Stimulated activated CD4-positive, alpha-beta T cell treated with anti-CD3 and anti-CD28 coated beads, Interleukin-2, amount 100 ng/mL, for 48 hours (primary cell): ENCODE measurements around the gene SLC25A36.
A peak's percentile ranks its signal among the peaks of the same experiment; 100 is the strongest.
"Not testable (repeated sequence)": the region's sequence is repeated elsewhere in the genome, so short reads cannot be mapped to it uniquely, and the experiment has no call there.

Source experiments
- DNase-seq, 2 donors: peaks; one replicate each; pipeline ENCODE4 v3.0.0-alpha.2; 2020

SLC25A36 gene

DNA sequence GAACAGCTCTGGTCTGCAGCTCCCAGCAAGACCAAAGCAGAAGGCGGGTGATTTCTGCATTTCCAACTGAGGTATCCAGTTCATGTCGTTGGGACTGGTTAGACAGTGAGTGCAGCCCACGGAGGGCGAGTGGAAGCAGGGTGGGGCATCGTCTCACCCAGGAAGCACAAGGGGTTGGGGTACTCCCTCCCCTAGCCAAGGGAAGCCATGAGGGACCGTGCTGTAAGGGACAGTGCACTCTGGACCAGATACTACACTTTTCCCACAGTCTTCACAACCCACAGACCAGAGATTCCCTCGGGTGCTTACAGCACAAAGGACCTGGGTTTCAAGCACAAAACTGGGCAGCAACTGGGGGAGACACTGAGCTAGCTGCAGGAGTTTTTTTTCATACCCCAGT, 8.5 kb upstream of the SLC25A36 start:
- no peak for DNase-seq

DNA sequence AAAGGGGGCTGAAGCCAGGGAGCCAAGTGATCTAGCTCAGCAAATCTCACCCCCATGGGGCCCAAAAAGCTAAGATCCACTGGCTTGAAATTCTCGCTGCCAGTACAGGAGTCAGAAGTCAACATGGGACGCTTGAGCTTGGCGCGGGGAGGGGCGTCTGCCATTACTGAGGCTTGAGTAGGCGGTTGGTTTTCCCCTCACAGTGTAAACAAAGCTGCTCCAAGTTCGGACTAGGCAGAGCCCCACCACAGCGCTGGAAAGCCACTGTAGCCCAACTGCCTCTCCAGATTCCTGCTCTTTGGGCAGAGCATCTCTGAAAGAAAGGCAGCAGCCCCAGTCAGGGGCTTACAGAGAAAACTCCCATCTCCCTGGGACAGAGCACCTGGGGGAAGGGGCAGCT, 8.1 kb upstream of the SLC25A36 start:
- DNase-seq = no peak

DNA sequence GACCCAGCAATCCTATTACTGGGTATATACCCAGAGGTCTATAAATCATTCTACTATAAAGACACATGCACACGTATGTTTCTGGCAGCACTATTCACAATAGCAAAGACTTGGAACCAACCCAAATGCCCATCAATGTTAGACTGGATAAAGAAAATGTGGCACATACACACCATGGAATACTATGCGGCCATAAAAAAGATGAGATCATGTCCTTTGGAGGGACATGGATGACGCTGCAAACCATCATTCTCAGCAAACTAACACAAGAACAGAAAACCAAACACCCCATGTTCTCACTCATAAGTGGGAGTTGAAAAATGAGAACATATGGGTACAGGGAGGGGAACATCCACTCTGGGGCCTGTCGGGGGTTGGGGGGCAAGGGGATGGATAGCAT, 2.3 kb upstream of the SLC25A36 start:
- not testable (repeated sequence) for DNase-seq

DNA sequence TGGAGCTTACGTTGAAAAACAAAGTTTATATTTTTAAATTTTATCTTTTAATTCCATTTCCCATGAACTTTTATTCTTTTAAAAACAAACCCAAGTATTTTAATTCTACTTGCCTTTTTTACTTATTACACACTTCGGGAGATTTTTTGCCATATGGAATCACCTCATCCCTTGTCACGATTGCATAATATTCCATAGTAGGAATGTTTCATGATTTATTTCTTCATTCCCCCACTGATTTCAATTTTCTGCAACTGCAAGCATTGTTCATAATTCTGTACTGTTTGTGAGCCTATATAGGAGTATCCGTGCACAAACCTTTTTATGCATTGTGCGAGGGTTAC, 574 bp upstream of the SLC25A36 start:
- no peak for DNase-seq

DNA sequence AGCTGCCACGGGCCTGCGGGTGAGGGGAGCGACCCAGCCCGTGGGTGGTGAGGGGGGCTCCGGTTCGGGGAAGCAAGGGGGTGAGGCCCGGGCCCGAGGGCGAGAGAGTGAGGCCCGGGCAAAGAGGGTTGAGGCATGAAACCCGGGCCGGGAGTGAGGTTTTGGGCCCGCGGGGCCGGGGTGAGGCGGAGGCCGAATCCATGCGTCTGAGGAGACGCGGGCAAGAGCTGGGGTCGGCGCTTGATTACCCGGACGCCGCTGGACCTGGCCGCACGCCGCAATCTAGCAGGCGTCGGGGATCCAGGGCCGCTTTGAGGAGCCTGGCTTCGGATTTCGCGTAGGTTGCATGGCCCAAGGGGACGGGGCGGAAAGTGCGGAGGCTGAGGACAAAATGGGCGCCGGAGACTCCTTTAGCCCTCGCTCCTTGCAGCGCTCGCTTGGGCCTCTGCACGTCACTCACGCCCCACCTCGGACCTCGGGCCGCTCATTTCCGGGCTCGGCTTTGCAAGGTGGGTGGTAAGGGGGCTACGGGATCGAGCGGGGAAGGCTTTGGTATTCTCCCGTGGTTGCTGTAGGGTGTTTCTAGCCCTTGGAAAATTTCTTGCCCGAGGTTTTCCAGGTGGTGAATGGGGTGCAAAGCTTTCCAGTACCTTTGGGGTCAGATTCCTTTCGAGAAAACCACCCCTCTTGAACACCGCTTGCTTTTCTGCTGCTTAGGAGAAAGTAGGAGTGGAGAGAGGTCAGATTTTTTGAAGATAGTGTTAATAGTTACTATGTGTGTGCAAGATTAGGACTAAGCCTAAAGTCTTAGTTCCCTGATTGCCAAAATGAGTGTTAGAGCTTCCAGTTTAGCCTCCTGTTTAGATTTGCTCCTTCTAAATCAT, 827 bp downstream of the SLC25A36 start:
- peak; percentile 17 to 30 for DNase-seq

DNA sequence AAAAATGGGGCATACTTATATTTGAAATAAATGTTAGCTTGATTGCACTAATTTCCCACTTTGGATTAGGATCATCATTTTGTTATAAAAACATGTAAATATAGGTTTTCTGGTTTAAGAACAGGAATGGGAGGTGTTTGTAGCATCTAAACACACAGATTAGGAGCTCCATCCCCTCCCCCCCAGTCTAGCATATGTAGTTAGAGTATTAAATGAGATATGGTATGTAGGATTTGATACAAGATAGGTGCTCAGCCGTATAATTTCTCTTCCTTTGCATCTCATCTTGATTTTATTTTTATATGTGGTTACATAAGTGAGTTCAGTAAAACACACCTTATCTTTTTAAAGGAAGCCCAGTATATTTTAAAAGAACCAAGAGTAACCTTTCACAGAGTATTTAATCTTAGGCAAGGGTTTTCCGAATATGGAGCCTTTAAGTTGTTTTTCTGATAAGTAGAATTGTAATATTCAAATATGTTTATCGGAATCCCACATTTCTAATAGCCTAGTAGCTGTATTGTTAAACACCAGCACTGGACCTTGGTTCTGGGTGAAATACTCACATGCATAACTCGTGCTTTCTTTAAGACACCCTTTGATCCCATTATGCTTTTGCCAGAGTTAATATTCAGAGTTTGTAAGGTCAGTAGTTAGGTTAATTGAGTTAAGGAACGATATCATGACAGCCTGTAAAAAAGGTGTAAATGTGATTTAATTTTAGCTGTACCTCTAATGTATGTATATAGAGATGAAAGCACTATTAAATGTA, 2.3 kb downstream of the SLC25A36 start:
- no peak for DNase-seq

DNA sequence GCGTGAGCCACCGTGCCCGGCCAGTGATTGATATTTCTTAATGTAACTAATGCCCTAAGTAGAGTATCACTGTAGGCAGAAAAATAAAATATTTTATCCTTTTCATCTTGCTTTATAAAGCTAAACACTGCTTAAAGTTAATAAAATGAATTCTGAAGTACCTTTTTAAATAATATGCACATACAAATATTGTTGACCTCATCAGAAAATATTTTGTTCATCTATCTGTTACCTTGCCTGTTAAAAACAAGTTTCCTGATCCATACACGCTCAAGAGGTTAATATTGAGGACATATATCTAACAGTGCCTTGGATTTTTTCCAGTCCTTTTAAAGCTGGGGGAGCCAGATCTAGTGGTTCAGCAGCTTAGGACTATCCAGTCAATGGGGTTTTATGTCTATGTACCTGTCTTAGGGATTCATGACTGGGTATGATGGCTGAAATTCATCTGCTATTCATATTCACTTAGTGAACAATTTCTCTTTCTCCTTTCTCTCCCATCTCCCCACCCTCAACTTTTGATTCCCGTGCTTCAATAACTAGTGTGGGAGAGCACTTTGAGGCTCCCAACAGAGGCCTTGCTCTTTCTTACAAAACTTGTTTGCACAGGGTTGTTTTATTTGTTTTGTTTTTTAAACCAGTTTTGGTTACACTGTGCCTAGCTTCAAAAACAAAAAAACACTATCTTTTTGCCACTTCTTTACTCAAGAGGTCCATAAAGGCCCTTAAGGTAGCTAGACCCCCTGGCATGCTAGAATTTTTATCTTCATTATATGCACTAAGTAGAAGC, 7.0 kb downstream of the SLC25A36 start:
- no peak for DNase-seq

DNA sequence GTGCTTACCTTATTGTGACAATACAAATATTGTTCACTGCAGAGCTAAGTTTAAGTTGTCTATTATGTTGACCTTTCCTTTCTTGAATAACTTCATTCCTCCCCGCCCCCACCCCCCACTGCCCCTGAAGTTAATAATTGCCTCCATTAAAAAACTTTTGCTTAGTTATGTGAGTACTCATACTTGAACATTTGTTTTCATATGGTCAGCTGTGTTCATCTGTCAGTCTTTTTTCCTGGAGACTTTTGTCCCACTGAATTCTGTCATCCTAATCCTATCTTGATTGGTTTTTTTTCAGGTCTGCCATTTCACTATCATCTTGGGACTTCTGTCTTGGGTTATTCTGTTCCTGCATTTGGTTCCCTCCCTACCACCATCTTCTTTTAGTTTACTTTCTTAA, 8.5 kb downstream of the SLC25A36 start:
- no peak for DNase-seq

DNA sequence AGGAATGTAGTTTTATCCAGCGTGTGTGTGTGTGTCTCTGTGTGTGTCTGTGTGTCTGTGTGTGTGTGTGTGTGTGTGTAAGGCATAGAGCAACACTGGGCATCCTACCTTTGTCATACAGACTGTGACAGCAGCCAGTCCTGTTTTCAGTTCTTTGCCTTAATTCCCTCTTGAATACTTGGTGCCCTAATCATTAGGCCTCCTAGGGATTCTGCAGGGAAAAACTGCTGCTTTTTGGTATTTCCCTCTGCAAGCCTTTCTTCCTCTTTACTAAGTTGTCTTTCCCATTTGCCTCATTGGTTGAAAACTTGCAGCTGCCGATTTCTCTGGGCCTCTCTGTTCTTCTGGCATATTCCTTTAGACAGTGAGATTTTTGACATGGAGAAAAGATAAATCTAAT, 9.2 kb downstream of the SLC25A36 start:
- no peak for DNase-seq

DNA sequence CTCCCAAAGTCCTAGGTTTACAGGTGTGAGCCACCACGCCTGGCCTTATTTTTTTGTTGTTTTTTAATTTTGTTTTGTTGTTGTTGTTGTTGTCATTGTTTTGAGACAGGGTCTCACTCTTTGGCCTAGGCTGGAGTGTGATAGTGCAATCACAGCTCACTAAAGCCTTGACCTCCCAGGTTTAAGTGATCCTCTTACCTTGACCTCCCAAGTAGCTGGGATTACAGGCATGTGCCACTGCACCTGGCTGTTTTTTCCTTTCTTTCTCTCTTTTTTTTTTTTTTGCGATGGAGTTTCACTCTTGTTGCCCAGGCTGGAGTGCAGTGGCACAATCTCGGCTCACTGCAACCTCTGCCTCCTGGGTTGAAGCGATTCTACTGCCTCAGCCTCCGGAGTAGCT, 10.1 kb downstream of the SLC25A36 start:
- not testable (repeated sequence) for DNase-seq

DNA sequence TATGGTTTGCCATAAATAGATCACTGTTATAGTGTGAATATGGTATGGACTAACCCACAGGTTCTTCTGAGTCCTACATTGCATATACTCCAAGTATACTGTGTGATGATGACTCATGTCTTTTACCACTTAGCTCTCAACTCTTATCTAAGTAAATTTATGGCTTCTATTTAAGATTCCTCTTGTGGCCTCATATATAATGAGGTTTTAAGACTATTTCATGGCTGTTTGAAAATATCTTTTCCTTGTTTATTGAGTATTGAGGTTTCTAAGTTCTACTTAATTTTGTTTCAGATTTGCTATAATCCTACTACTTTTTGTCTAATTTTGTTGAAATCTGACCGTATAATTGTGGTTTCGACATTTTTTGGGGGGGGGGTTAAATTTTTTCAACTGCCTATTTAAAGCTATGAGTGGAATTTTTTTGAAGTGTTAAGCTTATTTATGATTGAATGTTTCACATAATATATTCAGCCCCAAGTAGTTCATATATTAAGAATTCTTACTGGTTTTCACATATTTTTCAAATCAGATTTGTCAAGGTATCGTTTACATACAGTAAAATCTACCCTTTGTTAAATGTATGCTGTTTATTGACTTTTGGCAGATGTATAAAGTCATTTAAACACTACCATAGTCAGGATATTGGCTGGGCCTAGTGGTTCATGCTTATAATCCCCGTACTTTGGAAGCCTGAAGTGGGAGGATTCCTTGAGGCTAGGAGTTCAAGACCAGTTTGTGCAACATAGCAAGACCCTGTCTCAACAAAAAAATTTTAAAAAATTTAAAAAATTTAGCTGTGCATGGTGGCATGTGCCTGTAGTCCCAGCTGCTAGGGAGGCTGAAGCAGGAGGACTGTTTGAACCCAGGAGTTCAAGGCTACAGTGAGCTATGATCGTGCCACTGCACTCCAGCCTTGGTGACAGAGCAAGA, 11.7 kb downstream of the SLC25A36 start:
- no peak for DNase-seq

DNA sequence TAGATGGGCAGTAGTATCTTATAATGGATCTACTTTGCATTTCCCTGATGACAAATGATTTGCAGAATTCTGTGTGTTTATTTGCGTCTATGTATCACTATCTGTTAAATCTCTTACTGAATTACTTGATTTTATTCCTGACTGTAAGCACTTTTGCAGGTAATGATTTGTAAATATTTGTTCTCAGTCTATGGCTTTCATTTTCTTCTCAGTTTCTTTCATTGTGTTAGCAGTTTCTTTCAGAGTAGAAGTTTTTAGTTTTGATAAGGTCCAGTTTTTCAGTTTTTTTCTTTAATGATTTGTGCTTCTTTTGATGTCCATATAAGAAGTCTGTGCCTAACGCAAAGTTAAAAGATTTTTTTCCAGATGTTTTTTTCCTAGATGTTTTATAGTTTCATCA, 12.9 kb downstream of the SLC25A36 start:
- DNase-seq = no peak

DNA sequence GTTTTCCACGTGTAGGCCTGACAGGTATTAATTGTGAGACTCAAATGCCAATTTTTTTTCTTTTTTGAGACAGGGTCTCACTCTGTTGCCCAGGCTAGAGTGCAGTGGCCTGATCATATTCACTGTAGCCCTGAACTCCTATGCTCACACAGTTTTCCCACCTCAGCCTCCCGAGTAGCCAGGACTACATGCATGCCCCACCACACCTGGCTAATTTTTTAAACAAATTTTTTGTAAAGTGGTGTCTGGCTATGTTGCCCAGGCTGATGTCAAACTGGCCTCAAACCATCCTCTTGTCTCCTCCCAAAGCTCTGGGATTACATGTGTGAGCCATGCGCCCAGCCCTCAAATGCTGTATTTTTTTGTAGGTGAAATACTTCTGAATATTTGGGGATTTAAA, 14.0 kb downstream of the SLC25A36 start:
- DNase-seq = no peak

DNA sequence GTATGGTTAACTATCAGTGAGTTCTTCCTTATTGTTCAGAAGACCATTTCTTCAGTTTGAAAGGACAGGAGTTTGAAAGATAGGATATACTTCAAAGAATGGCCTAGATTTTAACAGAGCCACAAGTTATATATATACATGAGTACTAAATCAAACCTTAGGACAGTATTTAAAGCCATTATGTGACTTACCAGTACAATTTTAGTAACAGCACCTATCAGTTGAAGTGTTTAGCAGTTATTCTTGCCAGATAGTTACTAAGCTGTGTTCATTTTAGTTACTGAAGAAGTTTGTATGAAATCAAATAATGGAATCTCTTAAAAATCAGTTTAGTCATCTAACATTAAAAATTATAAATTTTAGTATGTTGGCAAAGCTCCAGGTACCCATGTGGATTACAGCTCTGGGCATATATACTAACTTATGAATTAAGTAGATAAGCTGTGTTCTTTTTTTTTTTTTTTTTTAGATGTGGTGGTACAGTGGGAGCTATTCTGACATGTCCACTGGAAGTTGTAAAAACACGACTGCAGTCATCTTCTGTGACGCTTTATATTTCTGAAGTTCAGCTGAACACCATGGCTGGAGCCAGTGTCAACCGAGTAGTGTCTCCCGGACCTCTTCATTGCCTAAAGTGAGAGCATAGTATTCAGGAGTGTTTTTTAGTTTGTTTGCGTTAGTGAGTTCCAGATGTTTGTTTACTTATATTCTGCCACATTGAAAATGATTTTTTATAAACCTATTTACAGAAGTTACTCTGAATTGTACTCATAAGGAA, 14.6 kb downstream of the SLC25A36 start:
- no peak for DNase-seq

DNA sequence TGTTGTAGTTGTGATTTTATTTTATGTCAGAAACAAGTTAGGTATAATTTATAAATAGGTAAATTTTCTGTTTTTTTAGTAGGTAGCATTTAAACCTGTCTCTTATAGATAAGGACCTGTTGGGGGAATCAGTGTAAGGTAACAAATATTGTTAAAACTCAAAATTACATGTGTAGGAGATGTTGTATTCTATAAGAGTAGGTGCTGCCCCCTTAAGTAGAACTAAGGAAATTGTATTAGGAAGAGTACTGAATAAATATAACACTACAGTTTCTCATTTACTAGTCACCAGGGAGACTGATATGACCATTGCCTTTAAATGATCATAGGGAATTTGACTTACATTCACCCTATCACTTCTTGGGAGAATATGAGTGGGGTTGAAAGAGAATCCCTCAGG, 31.2 kb downstream of the SLC25A36 start:
- no peak for DNase-seq

DNA sequence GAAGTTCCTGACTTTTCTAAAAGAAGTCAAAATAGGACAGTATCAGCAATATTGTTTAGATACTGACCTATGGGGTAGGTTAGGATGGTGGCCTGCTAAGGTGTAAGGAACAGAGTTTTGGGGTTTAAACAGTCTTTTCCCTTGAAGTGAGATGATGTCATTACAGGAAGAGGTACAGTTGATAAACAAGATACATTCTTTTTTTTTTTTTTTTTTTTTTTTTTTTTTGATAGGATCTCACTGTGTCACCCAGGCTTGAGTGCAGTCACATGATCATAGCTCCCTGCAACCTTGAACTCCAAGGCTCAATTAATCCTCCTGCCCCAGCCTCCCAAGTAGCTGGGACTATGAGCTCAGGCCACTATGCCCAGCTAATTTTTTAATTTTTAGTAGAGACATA, 33.3 kb downstream of the SLC25A36 start:
- DNase-seq = no peak

DNA sequence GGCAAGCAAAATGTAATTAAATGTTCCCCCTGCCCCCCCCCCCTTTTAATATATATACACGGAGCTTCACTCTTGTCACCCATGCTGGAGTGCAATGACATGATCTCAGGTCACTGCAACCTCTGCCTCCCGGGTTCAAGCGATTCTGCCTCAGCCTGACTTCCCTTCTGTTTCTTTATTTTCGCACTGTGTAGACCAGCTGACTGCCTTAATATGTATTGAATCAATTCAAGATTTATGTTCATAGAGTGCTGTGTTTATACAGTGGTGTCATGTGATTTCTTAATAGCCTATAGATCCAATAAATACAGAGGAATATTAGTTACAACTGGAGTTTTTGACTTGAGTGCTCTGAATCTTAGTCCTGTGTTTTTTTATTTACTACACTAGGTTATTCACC, 39.0 kb downstream of the SLC25A36 start:
- DNase-seq = no peak

DNA sequence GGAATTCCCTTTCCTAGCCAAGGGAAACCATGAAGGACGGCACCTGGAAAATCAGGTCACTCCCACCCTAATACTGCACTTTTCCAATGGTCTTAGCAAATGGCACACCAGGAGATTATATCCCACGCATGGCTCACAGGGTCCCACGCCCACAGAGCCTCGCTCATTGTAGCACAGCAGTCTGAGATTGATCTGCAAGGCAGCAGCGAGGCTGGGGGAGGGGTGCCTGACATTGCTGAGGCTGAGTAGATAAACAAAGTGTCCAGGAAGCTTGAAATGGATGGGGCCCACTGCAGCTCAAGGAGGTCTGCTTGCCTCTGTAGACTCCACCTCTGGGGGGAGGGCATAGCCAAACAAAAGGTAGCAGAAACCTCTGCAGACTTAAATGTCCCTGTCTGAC, 46.2 kb downstream of the SLC25A36 start:
- not testable (repeated sequence) for DNase-seq

DNA sequence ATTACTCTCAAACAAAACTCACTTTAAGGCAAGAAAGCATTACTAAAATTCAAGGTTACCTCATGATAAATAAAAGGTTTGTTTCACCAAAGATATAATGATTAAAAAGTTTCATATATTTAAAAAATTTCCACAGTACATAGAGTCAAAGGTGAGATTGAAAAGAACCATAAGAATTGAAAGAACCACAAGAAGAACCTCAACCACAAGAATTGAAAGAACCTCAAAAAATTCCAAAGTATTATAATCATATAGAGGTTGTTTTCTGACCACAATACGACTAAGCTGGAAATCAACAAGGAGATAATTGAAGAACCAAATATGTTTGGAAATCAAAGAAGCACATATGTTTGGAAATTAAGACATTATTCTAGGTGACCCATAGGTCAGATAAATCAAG, 52.7 kb downstream of the SLC25A36 start:
- DNase-seq = no peak

DNA sequence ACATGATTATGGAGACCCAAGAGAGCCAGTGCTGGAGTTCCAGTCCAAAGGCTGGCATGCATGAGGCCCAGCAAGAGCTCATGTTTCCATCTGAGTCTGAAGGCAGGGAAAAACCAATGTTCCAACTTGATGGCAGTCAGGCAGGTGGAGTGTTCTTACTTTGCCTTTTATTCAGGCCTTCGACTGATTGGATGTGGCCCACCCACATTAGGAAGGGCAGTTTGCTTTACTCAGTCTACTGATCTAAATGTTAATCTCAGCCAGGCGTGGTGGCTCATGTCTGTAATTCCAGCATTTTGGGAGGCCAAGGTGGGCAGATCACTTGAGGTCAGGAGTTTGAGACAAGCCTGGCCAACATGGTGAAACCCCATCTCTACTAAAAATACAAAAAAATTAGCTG, 53.2 kb downstream of the SLC25A36 start:
- not testable (repeated sequence) for DNase-seq

DNA sequence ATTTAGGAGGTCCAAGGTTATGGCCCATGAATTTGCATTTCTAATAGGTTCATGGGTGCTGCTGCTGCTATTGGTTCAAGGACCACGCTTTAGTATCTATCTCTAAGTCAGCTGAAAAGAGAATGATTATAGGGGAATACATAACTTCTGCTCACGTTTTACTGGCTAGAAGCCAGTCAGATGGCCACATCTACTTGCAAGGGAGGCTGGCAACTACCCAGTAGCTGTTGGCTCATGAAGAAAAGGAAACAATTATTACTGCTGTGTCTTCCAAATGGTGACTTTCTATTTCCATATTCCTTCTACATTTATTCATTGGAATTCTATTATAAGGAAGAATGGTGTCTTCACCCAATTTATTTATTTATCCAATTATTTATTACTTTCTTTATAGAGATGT, 54.2 kb downstream of the SLC25A36 start:
- no peak for DNase-seq
